Suprapubic skin (tissue), 3 donors: ENCODE results near the gene C1orf21.

ENCODE experiments used
- EP300 ChIP-seq: sonication (generic); formaldehyde crosslinking; IDR thresholded peaks from one replicate; pipeline ENCODE4 v1.6.1; 2017; ENCODE audit warnings: antibody characterized with exemption
- POLR2A ChIP-seq, 2 donors: fragments of 450-650 bp; IDR thresholded peaks; one replicate each; pipeline ENCODE4 v1.6.1; 2017; ENCODE audit warnings: antibody characterized with exemption in 2 of 2, mild to moderate bottlenecking in 2 of 2, moderate library complexity in 2 of 2
- TF ChIP-seq, protein P1 (sequence below), 2 donors: fragments of 200-600 bp in 1 of 2; fragments of 450-650 bp in 1 of 2; sonication (generic) in 1 of 2; IDR thresholded peaks; one replicate each; pipeline ENCODE4 v1.5.1; 2016 to 2019; ENCODE audit warnings: antibody characterized with exemption in 2 of 2, mild to moderate bottlenecking in 1 of 2, moderate library complexity in 1 of 2

DNA sequence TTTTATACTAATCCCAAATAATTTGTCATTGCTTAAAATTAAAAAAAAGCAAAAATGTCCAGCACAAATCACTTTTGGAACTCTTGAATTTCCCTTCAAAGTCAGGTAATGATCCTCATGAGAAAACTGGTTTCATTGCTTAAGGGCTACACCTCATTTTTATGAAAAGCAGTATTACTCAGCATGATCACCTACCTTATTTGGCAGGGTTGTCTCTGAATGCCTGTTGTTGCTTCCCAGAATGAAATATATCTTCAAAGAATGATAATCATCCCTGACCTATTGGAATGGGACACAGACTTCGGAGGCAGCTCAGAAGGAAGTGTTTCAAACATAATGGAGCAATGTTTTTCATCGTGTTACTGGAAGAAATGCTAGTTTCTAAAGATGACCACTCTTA lies 29.7 kb downstream of the C1orf21 start:
- TF ChIP-seq, protein P1, sequence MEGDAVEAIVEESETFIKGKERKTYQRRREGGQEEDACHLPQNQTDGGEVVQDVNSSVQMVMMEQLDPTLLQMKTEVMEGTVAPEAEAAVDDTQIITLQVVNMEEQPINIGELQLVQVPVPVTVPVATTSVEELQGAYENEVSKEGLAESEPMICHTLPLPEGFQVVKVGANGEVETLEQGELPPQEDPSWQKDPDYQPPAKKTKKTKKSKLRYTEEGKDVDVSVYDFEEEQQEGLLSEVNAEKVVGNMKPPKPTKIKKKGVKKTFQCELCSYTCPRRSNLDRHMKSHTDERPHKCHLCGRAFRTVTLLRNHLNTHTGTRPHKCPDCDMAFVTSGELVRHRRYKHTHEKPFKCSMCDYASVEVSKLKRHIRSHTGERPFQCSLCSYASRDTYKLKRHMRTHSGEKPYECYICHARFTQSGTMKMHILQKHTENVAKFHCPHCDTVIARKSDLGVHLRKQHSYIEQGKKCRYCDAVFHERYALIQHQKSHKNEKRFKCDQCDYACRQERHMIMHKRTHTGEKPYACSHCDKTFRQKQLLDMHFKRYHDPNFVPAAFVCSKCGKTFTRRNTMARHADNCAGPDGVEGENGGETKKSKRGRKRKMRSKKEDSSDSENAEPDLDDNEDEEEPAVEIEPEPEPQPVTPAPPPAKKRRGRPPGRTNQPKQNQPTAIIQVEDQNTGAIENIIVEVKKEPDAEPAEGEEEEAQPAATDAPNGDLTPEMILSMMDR (IDR thresholded peaks at IDR 0.05), result no peak
- no peak for TF ChIP-seq POLR2A (IDR thresholded peaks at IDR 0.05)
- TF ChIP-seq EP300, result no peak
